ENCODE data around the gene LALBA. TPM values are rescaled to one million over a fixed set of nuclear protein-coding genes. Genes with fewer than 3 reads are reported as not detected.

The LALBA gene
- polyA plus RNA-seq (2012; rRNA removed), result not detected in 2 replicates
- polyA plus RNA-seq (2012; cell fraction: cytosol; rRNA removed), result not detected in 2 replicates
- polyA plus RNA-seq (2012; cell fraction: nucleus; rRNA removed), result not detected in 2 replicates

- no peaks in the 10 kb centered on the region for H3K36me3 ChIP-seq (replicated peaks in 1 of 2; ENCODE audit: control insufficient read depth in 1 of 2, insufficient read depth in 2 of 2, low read length in 1 of 2)
- POLR2A ChIA-PET, result no interaction called here
- CTCF ChIA-PET, result interaction anchor here (1.0 kb wide), 1 partner anchor 48 kb away, joined by 3 read pairs; no protein-coding TSS in a partner anchor
- H2AFZ ChIP-seq (ENCODE audit: low read depth), result no peak within 1 kb of the TSS
- no peaks in the 10 kb centered on the region for H4K20me1 ChIP-seq (ENCODE audit: insufficient read depth)
- no peak for TF ChIP-seq CHD2 (IDR thresholded peaks at IDR 0.05; ENCODE audit: low read length, partially characterized antibody)
- TF ChIP-seq MAX (IDR thresholded peaks at IDR 0.05; ENCODE audit: low read depth), result no peak
- TF ChIP-seq TEAD4 (IDR thresholded peaks at IDR 0.05; ENCODE audit: borderline replicate concordance, insufficient read depth), result no peak
- TF ChIP-seq GATA2 (CRISPR knock-in tag; IDR thresholded peaks at IDR 0.05), result no peak
- TF ChIP-seq TCF12 (IDR thresholded peaks at IDR 0.05), result no peak
- no peak for TF ChIP-seq FOXM1 (IDR thresholded peaks at IDR 0.05; ENCODE audit: low read depth)
- TF ChIP-seq SMC3 (IDR thresholded peaks at IDR 0.05; ENCODE audit: low read depth, low read length), result no peak
- TF ChIP-seq FOSL2 (IDR thresholded peaks at IDR 0.05; ENCODE audit: borderline replicate concordance, low read depth), result no peak
- TF ChIP-seq MEF2A (IDR thresholded peaks at IDR 0.05; ENCODE audit: borderline replicate concordance, low read depth), result no peak
- no peak within 1 kb of the TSS for H3K4me3 ChIP-seq (ENCODE audit: low read depth in 2 of 2, low read length in 1 of 2)
- H3K9me2 ChIP-seq, result no peaks in the 10 kb centered on the region
- no peaks in the 10 kb centered on the region for H3F3A ChIP-seq (replicated peaks; ENCODE audit: insufficient read depth)
- no peaks in the 10 kb centered on the region for H3K4me1 ChIP-seq (ENCODE audit: control insufficient read depth in 1 of 2, insufficient read depth in 2 of 2, low read depth in 1 of 2, low read length in 1 of 2)
- no peak for DNase-seq
- H3K27ac ChIP-seq (ENCODE audit: low read depth in 2 of 2, low read length in 1 of 2), result no peak within 1 kb of the TSS
- 0% methylated on average over 1 of the region's 1 CpG for WGBS (ENCODE audit: low lambda C conversion rate)
- no peak within 1 kb of the TSS for H3K4me2 ChIP-seq
- no peaks in the 10 kb centered on the region for H3K9me3 ChIP-seq
- H3K9ac ChIP-seq, result no peak within 1 kb of the TSS
- peaks cover 15% of the 10 kb centered on the region; the same call in 1 of the 2 replicates for H3K27me3 ChIP-seq (ENCODE audit: insufficient read depth)
- H3K79me2 ChIP-seq (ENCODE audit: insufficient read depth), result no peaks in the 10 kb centered on the region
Measured at GRCh38 chr12:48569946-48570345, at the start of gene LALBA. Gene LALBA, minus strand, starts transcription at chr12:48570046. Its CDS starts 26 bp downstream, at chr12:48570020.

- Histone ChIP-seq H3F3A (replicated peaks; ENCODE audit: insufficient read depth) (no peaks in the 10 kb centered on the region), H3K27ac (ENCODE audit: low read depth in 2 of 2, low read length in 1 of 2) (no peak overlapping the region), H3K79me2 (ENCODE audit: insufficient read depth) (no peaks in the 10 kb centered on the region), H3K9me2 (no peaks in the 10 kb centered on the region), H3K4me2 (no peak overlapping the region), H3K36me3 (replicated peaks in 1 of 2; ENCODE audit: control insufficient read depth in 1 of 2, insufficient read depth in 2 of 2, low read length in 1 of 2) (no peaks in the 10 kb centered on the region), H3K9me3 (peaks cover 3% of the 10 kb centered on the region; the same call in 1 of the 2 replicates), H4K20me1 (ENCODE audit: insufficient read depth) (no peaks in the 10 kb centered on the region), H3K9ac (no peak overlapping the region), H2AFZ (ENCODE audit: low read depth) (no peak overlapping the region), H3K27me3 (ENCODE audit: insufficient read depth) (no peaks in the 10 kb centered on the region; the same call in 1 of the 2 replicates), H3K4me3 (ENCODE audit: low read depth in 2 of 2, low read length in 1 of 2) (no peak overlapping the region; a peak in 1 of 4 replicates), H3K4me1 (ENCODE audit: control insufficient read depth in 1 of 2, insufficient read depth in 2 of 2, low read depth in 1 of 2, low read length in 1 of 2) (no peaks in the 10 kb centered on the region)
- TF ChIP-seq MEF2A (IDR thresholded peaks at IDR 0.05; ENCODE audit: borderline replicate concordance, low read depth) (no peak), RAD21 (IDR thresholded peaks at IDR 0.05; ENCODE audit: low read length) (peak; percentile 97), SMC3 (IDR thresholded peaks at IDR 0.05; ENCODE audit: low read depth, low read length) (peak; percentile 75), FOXM1 (IDR thresholded peaks at IDR 0.05; ENCODE audit: low read depth) (no peak), MXI1 (IDR thresholded peaks at IDR 0.05; ENCODE audit: low read depth, low read length) (no peak), USF1 (IDR thresholded peaks at IDR 0.05; ENCODE audit: borderline replicate concordance, low read depth) (no peak), SIN3A (IDR thresholded peaks at IDR 0.05; ENCODE audit: borderline replicate concordance, low read depth, low read length) (no peak), CHD2 (IDR thresholded peaks at IDR 0.05; ENCODE audit: low read length, partially characterized antibody) (no peak), RCOR1 (IDR thresholded peaks at IDR 0.05; ENCODE audit: low read length) (no peak)
- TF ChIP-seq, protein P1, sequence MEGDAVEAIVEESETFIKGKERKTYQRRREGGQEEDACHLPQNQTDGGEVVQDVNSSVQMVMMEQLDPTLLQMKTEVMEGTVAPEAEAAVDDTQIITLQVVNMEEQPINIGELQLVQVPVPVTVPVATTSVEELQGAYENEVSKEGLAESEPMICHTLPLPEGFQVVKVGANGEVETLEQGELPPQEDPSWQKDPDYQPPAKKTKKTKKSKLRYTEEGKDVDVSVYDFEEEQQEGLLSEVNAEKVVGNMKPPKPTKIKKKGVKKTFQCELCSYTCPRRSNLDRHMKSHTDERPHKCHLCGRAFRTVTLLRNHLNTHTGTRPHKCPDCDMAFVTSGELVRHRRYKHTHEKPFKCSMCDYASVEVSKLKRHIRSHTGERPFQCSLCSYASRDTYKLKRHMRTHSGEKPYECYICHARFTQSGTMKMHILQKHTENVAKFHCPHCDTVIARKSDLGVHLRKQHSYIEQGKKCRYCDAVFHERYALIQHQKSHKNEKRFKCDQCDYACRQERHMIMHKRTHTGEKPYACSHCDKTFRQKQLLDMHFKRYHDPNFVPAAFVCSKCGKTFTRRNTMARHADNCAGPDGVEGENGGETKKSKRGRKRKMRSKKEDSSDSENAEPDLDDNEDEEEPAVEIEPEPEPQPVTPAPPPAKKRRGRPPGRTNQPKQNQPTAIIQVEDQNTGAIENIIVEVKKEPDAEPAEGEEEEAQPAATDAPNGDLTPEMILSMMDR (IDR thresholded peaks at IDR 0.05), result peak; percentile 94
- 4% methylated on average over 7 of the region's 7 CpGs for WGBS (ENCODE audit: low lambda C conversion rate)
- ChIA-PET POLR2A (no interaction called here), CTCF (interaction anchor here (0.5 to 3.6 kb wide), 71 partner anchors 9 to 780 kb away, joined by 3 to 30 read pairs (median 4); partner anchors contain the start of genes ASB8, LALBA, OR10AD1 and SENP1)
- peak; percentile 62 for DNase-seq
Measured at GRCh38 chr12:48618541-48618940, 48.7 kb upstream of the LALBA start.

All from SK-N-SH (cell line).